NCI-H146 treated with DMSO at 0.1 percent for 48 hours (cell line): ENCODE measurements around the gene HK3.

Experiments used
- DNase-seq: peaks from one replicate; lab custom pipeline; 2025; ENCODE audit not compliant: unreplicated experiment; lab: John Stamatoyannopoulos, UW

HK3 gene

DNA sequence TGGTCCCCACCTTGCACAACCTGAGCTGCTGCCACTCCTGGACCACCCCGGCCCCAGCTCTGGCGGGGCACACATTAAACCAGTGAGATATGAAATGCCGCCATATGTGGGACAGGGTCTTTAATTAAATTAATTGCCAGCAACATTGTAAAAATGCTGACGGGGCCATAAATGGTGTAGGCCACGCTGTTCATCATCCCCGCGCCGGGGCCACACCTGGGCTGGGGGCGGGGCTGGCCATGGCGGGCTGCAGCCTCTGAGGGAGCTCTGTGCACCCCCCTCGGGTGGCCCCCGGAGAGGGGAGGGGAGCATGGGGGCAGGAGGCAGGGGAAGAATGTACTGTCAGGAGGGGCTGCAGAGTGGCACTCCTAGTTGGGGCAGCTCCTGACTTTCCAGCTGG, 47.8 kb downstream of the HK3 start:
- no peak for DNase-seq

DNA sequence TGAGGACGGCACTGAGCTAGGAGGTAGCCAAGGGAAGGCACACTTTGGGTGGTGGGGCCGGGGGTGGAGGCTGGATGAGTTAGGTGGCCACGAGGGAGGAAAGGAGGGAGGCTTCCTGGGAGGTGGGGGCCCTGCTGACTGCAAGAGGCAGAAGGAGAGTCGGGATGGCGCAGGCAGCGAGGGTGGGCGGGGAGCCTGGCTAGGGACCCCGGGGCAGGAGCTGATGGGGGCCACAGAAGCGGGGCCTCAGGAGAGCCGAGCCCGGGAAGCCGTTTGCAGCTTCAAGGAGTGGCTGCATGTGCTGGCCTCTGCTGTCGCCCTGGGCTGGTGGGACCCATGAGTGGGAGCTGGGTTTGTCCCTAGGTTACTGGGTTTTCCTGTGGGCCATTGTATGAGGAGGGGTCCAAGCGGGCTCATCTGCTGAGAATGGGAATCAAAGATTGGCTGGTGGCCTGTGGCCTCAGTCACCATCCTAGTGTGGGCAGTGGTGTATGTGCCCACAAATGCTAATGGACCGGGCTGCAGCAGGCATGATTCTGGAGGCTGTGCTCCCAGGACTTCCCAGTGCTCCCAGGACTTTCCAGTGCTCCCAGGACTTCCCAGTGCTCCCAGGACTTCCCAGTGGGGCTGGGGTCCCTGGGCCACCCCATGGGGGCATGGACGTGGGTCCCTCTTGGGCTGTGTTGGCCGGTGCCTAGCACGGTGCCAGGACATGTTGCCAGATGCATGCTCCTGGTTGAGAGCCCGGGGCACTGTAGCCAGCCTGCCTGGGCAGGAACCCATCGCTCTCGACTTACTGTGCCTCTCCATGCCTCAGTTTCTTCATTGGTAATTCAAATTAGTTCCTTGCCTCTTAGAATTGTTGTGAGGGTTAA, 48.5 kb downstream of the HK3 start:
- no peak for DNase-seq

DNA sequence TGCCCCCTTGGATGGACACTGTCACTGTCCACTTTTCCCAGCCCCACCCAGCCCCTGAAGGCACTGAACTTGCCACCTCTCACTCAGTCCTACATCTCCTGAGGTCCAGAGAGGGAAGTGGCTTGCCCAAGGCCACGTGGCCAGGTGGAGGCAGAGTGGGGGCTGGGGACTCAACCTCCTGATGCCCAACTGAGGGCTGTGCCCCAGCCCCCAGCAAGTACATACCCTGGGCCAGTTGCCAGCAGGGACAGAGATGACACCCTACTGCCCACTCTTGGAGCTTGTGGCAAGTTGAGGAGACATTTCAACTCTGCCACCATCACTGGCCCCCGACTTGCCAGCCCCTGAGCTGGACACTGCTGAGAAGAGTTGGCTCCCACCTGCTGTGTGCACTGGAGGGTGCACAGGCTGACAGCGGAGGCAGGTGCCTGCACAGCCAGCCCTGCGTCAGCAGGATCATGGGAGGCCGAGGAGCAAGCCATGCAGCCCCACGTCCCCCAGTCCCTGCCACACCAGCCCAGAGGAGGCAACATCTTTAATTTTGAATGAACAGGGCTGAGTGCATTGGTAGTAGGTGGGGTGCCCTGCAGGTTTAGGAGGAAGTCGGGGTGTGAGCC, 49.4 kb downstream of the HK3 start:
- DNase-seq = no peak

DNA sequence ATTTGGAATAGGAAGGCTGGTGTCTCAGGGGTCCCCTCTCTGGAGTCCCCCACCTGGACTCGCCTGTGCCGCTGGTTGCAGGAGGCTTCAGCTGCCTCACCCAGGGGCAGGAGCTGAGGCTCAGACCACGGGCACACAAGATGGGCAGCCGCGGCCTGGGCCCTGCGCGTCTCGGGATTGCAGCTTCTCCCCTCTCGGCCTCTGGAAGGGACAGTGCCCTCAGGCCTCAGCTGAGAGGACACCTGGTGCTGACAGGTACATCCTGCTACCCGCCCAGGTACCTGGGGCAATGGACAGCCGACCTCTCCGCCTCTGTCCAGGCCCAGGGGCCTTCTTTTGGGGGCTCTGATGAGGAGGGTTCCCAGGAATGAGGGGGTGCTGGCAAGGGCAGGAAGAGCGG, 50.5 kb downstream of the HK3 start:
- no peak for DNase-seq

DNA sequence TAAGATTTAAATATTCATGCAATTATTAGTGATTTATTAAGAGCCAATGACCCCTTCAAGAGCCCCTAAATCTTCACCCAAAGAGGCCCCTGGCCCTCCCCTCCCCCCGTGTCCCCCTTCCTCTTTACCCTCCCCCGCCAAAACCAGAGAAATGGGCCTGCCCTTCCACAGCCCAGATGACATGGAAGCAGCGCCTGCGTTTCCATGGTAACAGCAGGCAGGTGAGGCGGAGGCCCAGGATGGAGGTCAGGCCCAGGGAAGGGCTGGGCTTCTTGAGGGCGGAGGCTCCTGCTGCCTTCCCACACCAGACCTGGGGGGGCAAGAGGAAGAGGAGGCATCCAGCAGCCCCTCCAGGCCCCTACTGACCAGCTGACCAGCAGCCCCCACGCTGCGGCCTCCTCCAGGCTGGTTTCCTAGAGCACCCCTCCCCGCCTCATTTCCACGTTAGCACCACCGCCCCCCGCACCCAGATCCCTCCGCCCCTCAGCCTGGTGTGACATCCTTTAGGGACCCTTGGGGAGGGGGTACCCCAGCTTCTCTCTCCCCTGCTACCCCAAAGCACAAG, 51.3 kb downstream of the HK3 start:
- no peak for DNase-seq

DNA sequence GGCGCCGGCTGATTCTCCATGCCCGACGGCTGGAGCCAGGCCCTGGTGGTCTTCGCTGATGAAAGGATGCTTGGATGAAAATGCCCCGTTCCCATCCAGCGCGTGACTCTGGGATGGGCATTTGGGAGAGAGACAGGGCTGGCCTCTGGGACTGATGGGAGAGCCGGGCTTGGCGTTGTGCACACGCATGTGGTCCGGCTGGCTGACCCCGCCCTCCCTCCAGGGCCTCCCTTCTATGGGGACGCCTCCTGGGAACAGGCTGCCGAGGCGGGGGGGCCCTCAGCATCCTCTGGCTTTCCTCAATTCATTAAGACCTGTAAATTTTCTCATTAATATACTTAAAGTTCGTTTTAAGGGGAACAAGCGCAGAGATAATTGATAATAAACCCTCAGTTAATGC, 52.0 kb downstream of the HK3 start:
- DNase-seq = no peak

DNA sequence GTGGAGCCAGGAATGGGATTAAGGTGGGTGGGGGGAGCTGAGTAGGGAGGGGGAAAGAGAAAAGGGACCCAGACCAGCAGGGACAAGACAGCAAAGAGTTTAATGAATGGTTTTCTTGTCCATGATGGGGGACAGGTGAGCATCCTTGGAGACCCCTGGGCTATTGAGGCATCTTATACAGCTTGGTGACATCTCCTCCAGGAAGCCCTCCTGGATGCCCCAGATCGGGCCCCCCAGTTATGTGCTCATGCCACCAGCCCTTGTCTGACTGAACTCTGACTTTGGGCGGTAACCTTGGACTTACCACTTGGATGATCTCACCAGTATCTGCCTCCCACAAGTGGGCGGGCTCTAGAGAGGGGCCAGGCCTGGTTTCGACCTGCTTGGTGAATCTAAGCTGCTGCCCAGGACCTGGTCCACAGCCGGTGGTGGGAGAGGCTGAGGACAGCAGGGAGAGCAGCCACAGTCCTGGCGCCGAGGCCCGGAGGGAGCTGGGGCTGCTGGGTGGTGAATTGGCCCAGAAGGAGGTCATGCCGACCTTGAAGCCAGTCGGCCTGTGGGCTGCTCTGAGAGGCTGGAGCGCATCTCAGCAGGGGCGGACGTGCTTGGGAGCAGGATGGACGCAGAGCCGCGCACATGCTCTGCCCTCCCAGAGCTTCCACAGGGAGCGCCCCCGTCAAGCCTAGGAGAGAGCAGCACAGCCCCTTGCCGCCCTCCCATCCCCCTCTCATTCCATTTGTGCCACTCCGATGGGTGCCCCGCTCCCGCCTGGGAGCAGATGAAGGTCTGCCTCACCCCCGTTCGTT, 52.6 kb downstream of the HK3 start:
- DNase-seq = no peak

DNA sequence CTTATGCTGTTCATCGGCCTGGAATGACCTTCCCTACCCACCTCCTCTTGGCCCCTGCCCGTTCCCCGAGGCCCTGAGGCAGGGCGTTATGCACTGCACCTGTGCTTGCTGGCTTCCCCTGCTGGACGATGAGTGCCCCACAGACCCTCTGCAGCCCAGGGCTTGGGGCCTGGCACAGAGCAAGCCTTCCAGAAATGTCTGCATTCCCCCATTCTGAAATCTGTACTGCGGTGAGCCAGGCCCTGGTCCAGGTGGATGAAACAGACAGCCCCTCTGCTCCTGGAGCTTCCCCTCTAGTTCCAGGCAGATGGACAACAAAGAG, 53.8 kb downstream of the HK3 start:
- no peak for DNase-seq

DNA sequence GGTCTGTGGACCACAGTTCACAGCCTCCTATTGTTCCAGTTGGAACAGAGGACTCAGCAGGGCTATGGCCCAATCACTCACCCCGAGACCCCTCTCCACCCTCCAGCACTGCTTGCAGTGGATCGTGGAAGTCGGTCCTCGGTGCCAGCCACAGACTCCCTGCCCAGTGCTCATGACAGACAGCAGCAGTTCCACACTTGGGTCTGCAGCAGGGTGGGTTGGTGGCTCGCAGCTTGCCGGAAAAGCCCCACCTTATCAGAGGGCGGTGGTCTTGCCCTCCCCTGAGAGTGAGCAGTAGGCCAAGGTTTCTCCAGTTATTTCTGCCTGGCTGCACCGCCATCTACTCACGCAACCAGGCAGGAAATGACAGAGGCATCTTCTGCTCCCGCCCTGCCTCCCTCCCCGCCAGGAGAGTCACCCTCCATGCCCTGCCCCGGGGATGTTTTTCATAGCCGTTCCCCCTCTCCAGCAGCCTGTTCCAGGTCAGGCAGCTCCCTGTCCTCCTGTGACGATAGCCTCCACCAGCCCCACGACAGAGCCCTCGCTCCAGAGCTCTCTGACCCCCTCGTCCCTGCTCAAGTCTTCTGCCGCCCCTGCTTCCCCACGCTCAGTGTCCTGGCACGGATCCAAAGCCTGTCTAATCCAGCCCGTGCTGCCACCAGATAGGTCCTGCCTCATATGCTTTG, 54.3 kb downstream of the HK3 start:
- no peak for DNase-seq

DNA sequence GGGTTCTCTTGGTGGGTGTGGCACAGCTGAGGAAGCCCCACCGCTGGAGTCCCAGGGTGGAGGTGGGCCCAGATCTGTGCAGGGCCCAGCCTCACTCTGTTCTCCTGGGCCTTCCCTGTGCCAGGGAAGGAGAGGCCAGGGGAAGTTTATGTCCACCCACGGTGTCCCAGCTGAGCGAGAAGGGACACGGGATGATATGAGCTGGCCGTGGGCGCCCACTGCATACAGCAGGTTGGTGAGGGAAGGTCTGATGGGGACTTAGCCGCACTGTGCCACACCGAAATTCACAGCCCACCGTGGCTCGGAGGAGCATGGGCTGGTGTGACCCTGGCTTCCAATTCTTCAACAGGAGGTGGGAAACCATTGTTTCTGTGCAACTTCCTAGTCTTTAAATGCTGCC, 54.9 kb downstream of the HK3 start:
- no peak for DNase-seq

DNA sequence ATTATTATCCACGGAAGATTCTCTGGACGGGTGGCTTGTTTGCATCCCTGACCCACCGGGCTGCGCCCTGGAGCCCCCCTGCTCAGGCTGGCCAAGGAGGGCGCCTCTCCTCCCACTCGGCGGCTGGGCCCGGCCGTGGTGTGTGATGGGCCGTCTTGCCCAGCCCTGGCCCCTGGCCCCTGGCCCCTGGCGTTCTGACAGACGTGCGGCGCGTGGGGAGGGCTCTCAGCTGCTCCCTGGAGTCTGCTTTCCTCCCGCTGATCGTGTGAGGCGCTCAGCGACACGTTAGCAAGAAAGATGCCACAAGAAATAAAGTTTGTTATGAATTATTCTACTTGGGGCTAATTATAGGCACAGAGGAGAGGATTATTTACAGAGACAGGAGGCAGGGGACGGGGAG, 55.5 kb downstream of the HK3 start:
- no peak for DNase-seq

DNA sequence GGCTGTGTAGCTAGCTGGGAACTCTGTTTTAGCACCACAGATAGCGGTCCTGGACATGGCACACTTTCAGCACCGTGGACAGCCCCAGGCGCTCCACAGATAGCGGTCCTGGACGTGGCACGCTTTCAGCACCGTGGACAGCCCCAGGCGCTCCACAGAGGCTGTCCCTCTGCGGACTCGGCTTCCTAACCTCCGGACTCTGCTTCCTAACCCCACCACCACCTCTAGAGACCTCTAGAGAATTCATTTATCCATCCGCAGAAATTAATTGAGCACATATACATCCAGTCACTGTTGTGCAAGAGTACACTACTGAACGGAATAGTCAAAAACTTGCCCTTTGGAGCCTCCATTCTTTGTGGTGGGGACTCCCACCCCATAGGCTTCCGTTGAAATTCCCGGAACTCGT, 61.4 kb downstream of the HK3 start:
- no peak for DNase-seq

DNA sequence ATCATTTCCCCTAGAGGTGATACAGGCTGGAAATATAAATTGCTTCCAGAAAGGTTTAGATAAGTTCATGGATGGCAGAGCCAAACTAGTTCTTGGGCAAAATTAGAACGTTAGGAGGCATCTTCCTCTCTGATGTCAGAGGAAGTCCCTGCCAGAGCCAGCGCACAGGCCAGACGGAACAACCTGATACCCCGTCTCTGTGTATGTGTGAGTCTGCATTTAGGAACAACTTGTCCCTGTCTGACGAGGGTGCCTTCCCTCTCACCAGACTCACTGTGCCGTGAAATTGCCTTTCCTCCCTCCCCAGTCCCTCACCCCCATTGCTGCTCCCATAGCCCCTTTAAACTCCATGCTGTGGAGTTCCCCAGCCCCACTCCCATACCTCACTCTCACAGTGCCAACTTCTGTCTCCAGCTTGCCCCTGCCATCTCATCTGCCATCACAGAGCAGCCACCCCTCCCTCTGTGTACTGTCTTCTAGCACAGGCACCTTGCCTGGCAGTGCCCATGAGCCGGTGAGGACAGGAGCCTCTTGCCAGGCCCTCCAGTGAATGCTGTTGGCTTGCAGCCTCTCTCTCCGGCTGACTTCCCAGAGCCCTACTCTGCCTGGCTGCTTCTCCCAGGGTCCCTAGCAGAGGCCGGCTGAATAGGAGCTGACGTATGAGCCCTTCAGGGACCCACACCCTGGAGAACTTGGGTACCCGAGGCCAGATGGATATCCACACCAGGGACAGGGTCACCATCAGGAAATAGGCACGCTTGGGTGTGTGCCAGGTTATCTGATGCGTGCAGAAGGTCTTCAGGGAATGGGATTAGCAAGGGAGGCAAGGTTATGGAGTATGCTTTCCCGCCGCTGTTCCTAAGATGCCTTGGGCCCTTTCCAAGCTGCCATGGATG, 62.1 kb downstream of the HK3 start:
- DNase-seq = no peak

DNA sequence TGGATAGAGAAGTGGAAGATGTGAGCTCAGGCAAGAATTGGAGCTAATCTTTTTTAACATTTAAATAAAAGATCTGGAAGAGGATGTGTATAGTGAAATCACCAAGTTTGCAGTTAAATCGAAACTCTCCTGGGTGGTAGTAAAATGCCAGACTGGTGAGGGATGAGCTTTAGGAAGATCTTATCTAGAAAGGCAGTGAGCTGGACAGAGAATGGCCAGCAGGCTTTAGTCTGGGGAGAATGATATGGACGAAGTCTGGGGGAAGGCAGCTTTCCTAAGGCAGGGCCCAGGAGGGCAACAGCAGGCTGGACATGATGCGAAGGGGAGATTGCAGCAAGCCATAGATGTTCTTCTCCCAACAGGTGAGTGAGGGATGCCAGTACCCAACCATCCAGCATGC, 63.2 kb downstream of the HK3 start:
- no peak for DNase-seq

DNA sequence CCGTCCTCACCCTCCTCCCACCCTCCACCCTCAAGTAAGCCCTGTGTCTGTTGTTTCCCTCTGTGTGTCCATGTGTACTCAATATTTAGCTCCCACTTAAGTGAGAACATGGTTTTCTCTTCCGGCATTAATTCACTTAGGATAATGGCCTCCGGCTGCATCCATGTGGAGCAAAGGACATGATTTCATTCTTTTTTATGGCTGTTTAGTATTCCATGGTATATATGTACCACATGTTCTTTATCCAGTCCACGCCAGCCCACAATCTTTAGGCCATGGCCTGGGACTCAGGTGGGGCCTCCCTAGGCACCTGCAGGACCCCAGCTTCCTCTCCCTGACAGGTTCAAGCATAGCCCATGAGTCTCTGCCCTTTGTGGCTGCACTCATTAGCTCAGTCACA, 65.9 kb downstream of the HK3 start:
- no peak for DNase-seq

DNA sequence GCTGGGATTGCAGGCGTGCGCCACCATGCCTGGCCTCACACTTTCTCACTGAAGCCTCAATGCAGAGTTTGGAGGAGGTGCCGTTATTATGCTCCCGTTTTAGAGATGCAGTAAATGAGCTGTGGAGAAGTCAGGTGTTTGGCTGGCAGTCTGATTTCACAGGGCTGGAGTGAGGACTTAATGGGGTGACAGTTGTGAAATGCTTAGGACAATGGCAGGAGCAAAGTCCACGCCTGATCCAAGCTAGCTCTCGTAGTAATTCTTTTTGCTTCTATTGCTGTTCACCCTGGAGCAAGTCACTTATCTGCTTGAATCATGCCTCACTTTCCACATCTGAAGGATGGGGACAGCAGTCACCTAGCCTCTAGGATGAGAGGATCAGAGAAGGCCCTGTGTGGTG, 67.0 kb downstream of the HK3 start:
- no peak for DNase-seq

DNA sequence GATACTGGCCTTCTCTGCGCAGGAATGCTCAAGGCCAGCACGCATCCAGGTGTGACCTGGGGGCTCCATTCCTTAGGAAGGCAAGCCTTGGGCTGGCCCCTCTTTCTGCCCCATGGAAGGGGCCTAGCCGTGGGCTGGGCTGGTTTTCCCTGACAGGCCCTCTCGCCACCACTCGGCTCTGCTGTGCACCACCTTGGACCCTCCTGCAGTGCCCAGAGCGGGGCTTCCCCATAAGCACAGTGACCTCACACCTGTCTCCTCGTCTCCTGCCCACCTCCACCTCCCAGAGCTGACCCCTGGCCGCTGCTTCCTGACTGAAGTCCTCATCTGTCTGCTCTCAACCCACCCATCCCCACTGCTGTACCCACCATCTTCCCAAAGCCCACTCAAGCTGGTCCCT, 67.7 kb downstream of the HK3 start:
- DNase-seq = no peak

DNA sequence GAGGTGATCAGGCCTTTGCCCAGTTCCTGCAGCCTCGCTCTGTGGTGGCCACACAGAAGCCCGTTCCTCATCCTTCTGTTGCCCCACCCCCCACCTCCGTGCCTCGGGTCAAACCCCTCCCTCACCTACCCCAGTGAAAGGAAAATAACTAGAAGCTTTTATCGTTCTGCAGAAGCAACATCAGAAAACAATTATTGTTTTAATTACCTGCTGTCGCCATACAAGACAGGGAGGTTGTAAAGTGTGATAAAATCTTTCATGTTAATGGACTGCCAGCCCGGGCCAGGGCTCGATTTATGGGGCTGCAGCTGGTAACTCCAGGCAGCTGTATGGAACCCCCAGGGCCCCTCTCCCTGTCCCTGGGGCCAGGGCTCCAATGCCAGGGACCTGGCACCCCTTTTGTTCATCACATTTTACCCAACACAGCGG, 68.1 kb downstream of the HK3 start:
- DNase-seq = no peak
